Measurements from ENCODE around the gene AK5.
"Not testable (repeated sequence)": the region's sequence is repeated elsewhere in the genome, so short reads cannot be mapped to it uniquely, and the experiment has no call there.

Gene AK5

DNA sequence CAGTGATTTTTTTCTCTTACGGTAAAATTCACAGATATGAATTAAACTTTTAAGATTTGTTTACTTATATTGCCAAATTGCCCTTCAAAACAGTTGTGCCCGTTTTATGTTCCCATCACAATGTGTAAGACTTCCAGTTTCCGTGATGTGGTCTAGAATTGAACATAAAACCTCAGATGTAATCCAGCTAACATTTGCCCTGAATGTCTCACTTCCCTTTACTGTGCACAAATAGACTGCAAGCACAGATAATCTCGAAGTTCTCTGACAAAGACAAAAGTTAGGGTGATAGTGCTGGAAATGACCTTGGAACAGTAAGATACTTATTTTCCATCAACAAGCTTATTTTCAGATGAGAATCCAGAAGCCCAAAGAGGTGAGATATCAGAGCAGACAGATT lies 223.2 kb downstream of the AK5 start:
- TF ChIP-seq, protein P1, sequence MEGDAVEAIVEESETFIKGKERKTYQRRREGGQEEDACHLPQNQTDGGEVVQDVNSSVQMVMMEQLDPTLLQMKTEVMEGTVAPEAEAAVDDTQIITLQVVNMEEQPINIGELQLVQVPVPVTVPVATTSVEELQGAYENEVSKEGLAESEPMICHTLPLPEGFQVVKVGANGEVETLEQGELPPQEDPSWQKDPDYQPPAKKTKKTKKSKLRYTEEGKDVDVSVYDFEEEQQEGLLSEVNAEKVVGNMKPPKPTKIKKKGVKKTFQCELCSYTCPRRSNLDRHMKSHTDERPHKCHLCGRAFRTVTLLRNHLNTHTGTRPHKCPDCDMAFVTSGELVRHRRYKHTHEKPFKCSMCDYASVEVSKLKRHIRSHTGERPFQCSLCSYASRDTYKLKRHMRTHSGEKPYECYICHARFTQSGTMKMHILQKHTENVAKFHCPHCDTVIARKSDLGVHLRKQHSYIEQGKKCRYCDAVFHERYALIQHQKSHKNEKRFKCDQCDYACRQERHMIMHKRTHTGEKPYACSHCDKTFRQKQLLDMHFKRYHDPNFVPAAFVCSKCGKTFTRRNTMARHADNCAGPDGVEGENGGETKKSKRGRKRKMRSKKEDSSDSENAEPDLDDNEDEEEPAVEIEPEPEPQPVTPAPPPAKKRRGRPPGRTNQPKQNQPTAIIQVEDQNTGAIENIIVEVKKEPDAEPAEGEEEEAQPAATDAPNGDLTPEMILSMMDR (conservative IDR thresholded peaks at IDR 0.05; ENCODE audit: control insufficient read depth, insufficient read depth, low read depth, low read length): no peak
- peak; percentile 32 for DNase-seq (ENCODE audit: low read depth)
- no peak overlapping the region for H3K4me3 ChIP-seq (ENCODE audit: control insufficient read depth, low read depth, low read length)

DNA sequence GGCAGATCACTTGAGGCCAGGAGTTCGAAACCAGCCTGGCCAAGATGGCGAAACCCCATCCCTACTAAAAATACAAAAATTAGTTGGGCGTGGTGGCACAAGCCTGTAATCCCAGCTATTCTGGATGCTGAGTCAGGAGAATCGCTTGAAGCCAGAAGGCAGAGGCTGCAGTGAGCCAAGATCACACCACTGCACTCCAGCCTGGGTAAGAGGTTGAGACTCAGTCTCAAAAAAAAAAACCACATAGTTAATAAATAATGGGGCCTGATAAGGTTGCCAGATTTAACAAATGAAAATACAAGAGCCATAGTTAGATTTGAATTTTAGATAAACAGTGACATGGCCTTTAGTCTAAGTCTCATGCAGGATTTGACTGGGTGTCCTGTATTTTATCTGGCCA lies 225.0 kb downstream of the AK5 start:
- no peak for DNase-seq (ENCODE audit: low read depth)
- H3K4me3 ChIP-seq (ENCODE audit: control insufficient read depth, low read depth, low read length): no peak overlapping the region
- TF ChIP-seq, protein P1 (conservative IDR thresholded peaks at IDR 0.05; ENCODE audit: control insufficient read depth, insufficient read depth, low read depth, low read length): no peak

DNA sequence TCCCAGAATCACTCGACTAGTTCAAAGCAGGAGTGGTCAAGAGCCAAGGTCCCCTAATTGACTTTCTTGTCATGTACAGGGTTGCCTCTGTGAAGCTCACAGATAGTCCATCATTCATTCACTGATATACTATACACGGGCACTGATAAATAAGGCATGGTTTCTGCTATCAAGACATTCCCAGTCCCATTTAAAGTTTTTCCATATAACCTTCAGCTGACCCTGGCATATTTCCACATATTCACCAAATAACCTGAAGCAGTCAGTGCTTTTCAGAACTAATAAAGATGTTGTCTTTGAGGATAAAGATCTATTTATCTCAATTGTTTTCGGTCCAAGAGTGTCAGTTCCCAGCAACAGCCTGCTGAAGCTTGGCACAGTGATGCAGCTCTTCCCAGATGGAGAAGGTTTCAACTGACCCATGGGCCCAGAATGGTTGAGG lies 227.3 kb downstream of the AK5 start:
- no peak for DNase-seq (ENCODE audit: low read depth)
- TF ChIP-seq, protein P1 (conservative IDR thresholded peaks at IDR 0.05; ENCODE audit: control insufficient read depth, insufficient read depth, low read depth, low read length): no peak
- no peak overlapping the region for H3K4me3 ChIP-seq (ENCODE audit: control insufficient read depth, low read depth, low read length)

DNA sequence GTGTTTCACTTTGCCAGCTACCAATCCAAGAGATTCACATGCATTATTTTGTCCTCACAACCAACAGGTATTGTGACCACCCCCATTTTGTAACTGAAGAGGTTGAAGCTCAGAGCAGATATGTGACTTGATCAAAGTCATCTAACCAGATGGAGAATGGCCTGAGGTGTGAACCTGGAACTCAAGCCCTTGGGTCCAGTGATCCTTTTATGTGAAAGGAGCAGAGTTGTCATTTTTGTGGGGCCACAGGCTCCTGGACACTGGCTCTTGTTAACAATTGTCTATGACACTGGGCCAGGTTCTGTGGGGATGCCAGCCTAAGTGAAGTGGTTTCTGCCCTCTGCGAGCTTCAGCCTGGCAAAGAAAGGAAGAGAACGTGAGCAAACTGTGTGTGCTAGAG lies 228.1 kb downstream of the AK5 start:
- H3K4me3 ChIP-seq (ENCODE audit: control insufficient read depth, low read depth, low read length): no peak overlapping the region
- TF ChIP-seq, protein P1 (conservative IDR thresholded peaks at IDR 0.05; ENCODE audit: control insufficient read depth, insufficient read depth, low read depth, low read length): no peak
- DNase-seq (ENCODE audit: low read depth): no peak

DNA sequence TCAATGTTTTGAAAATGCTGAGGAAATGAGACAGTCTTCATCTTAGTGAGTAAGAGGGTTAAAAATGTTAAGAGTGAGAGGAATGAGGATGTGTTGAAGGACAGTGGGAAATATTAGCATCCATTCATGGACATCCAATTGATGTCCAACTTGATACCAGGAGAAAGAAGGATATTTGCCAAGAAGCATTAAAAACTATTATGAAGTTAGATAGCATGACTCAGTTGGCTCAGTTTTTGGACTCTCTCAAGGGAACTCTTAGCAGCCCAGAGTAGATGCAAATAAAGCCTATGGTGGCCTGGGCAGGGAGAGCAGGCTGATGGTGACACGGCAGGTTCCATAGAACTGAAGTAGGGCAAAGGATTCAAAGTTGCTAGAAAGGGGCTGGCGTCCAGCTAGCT lies 229.6 kb downstream of the AK5 start:
- no peak overlapping the region for H3K4me3 ChIP-seq (ENCODE audit: control insufficient read depth, low read depth, low read length)
- peak; percentile 92 for DNase-seq (ENCODE audit: low read depth)
- TF ChIP-seq, protein P1 (conservative IDR thresholded peaks at IDR 0.05; ENCODE audit: control insufficient read depth, insufficient read depth, low read depth, low read length): no peak

DNA sequence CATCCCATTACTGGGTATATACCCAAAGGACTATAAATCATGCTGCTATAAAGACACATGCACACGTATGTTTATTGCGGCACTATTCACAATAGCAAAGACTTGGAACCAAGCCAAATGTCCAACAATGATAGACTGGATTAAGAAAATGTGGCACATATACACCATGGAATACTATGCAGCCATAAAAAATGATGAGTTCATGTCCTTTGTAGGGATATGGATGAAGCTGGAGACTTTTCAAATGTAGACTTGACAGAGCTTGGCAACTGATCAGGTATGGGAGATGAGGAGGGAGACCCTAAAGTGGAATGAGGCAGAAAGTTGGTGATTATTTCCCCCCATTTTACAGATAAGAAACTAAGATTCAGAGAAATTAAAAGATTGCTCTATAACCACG lies 230.8 kb downstream of the AK5 start:
- H3K4me3 ChIP-seq (ENCODE audit: control insufficient read depth, low read depth, low read length); DNase-seq (ENCODE audit: low read depth): not testable (repeated sequence)

DNA sequence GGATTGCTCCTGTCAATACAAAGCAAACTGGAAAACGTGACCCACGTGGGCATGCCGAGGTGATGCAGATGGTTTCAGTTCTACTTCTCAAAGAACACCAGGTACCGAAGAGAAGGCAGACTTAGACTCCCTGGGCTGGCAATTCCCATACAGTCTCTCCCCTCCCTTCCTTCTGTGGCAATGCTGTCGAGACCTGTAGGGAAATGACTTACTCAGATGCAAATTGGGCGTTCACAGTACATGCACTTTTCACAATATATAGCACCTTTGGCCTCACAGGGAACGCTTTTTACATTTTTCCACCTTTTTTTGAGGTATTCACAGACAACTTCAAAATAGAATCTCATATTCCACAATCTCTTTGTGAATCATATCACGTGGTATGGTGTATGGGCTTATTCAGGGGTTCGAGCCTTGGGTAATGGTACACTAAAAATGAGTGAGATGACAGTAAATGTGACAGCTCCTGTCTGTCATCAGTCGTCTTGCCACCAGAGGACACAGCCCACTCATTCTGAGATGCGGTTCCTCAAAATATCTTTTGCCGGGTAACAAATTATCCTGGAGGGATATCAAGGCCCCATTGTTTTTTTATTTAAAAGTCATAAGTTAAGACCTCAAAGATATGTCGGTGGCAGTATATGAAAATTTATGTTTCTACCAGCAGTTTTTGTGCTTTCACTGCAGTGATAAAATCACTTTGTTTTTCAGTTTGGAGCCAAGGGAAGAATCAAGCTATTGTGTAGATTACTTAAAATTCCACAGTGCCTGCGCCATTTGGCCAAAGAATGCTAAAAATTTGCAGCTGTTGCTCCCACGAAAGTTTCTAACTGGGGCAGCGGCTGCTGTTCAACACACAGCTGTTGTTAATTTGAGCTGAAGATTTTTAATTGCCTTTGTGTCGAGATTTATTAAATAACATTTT lies 232.3 kb downstream of the AK5 start:
- H3K4me3 ChIP-seq (ENCODE audit: control insufficient read depth, low read depth, low read length): no peak overlapping the region
- DNase-seq (ENCODE audit: low read depth): peak; percentile 79
- TF ChIP-seq, protein P1 (conservative IDR thresholded peaks at IDR 0.05; ENCODE audit: control insufficient read depth, insufficient read depth, low read depth, low read length): no peak

Data from fibroblast of mammary gland (primary cell).